ENCODE data around the gene SLC12A2.

DNA sequence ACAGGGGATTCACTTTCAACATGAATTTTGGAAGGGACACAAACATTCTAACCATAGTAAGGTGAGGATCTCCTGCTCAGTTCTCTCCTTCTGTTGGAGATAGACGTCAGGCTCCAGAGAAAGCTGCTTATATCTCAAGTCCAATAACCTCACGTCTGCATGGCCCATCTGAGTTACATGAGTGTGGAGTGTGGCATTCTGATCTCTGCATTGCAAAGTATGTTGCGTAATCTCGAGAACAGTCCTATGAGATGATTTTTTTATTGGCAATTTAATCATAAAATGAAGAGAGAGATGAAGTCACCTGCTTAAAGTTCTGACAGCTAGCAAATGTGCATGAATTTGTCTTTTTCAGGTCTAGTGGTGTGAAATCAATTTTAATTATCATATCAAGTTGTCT lies 118.8 kb downstream of the SLC12A2 start:
- TF ChIP-seq, protein P1, sequence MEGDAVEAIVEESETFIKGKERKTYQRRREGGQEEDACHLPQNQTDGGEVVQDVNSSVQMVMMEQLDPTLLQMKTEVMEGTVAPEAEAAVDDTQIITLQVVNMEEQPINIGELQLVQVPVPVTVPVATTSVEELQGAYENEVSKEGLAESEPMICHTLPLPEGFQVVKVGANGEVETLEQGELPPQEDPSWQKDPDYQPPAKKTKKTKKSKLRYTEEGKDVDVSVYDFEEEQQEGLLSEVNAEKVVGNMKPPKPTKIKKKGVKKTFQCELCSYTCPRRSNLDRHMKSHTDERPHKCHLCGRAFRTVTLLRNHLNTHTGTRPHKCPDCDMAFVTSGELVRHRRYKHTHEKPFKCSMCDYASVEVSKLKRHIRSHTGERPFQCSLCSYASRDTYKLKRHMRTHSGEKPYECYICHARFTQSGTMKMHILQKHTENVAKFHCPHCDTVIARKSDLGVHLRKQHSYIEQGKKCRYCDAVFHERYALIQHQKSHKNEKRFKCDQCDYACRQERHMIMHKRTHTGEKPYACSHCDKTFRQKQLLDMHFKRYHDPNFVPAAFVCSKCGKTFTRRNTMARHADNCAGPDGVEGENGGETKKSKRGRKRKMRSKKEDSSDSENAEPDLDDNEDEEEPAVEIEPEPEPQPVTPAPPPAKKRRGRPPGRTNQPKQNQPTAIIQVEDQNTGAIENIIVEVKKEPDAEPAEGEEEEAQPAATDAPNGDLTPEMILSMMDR (IDR thresholded peaks at IDR 0.05): no peak
- no peak for TF ChIP-seq POLR2A (IDR thresholded peaks at IDR 0.05)

All from uterus (tissue), 2 donors.